Gastroesophageal sphincter (tissue), 4 donors: ENCODE data around the gene MYO1D. TPM values are rescaled to one million over a fixed set of nuclear protein-coding genes. Genes with fewer than 3 reads are reported as not detected.

Source experiments
- ATAC-seq: fragments of 150-250 bp; one replicate; pipeline ENCODE4 v1.9.1; 2016; ENCODE audit warnings: mild to moderate bottlenecking, moderate library complexity
- H3K27ac ChIP-seq, 4 donors: fragments of 200-600 bp; sonication (generic) in 3 of 4; 1 replicate in 3 of 4; 2 replicates in 1 of 4; pipeline ENCODE4 v1.5.1; 2016 to 2019
- H3K27me3 ChIP-seq: fragments of 200-600 bp; sonication (generic); one replicate; pipeline ENCODE4 v1.5.1; 2019
- H3K36me3 ChIP-seq, 2 donors: fragments of 200-600 bp; sonication (generic); one replicate each; pipeline ENCODE4 v1.5.1; 2019; ENCODE audit warnings: control low read depth in 1 of 2
- H3K4me1 ChIP-seq, 3 donors: fragments of 200-600 bp; sonication (generic); 1 replicate in 2 of 3; 2 replicates in 1 of 3; pipeline ENCODE4 v1.5.1; 2016 to 2019; ENCODE audit warnings: control low read depth in 2 of 3
- H3K4me3 ChIP-seq, 2 donors: fragments of 200-600 bp; sonication (generic); one replicate each; pipeline ENCODE4 v1.5.1; 2019; ENCODE audit warnings: mild to moderate bottlenecking in 1 of 2, moderate library complexity in 1 of 2
- H3K9me3 ChIP-seq, 3 donors: fragments of 200-600 bp; sonication (generic); one replicate each; pipeline ENCODE4 v1.5.1; 2017 to 2019; ENCODE audit warnings: control low read depth in 2 of 3
- EP300 ChIP-seq: sonication (generic); formaldehyde crosslinking; IDR thresholded peaks from one replicate; pipeline ENCODE4 v1.6.1; 2017; ENCODE audit warnings: antibody characterized with exemption, mild to moderate bottlenecking
- POLR2A ChIP-seq, 2 donors: fragments of 450-650 bp; IDR thresholded peaks; one replicate each; pipeline ENCODE4 v1.6.1; 2017; ENCODE audit warnings: antibody characterized with exemption in 2 of 2, mild to moderate bottlenecking in 2 of 2, moderate library complexity in 1 of 2
- POLR2AphosphoS5 ChIP-seq: sonication (generic); formaldehyde crosslinking; IDR thresholded peaks from one replicate; pipeline ENCODE4 v1.6.1; 2017; ENCODE audit warnings: antibody characterized with exemption
- WGBS, 2 donors: methylation state at CpG; one replicate each; pipeline ENCODE4 v1.1.5; 2018; ENCODE audit warnings: low coverage in 1 of 2; 5-methylcytosine and 5-hydroxymethylcytosine counted together
- total RNA-seq, 4 donors: library from RNA; depleted of rRNA; stranded (reverse); fragments of >200 nt; gene quantifications; one replicate each; pipeline ENCODE4 v1.1.0, GENCODE V29; 2016
- TF ChIP-seq, protein P1 (sequence below), 4 experiments: fragments of 200-600 bp in 2 of 4; fragments of 450-650 bp in 2 of 4; sonication (generic) in 1 of 4; IDR thresholded peaks; one replicate each; pipeline ENCODE4 v1.5.1; 2017 to 2019; ENCODE audit warnings: antibody characterized with exemption in 4 of 4, mild to moderate bottlenecking in 2 of 4, moderate library complexity in 2 of 4

Gene MYO1D
- total RNA-seq, 4 donors from 2014 or later = 28.2 to 63.5 (median 47.2) TPM

DNA sequence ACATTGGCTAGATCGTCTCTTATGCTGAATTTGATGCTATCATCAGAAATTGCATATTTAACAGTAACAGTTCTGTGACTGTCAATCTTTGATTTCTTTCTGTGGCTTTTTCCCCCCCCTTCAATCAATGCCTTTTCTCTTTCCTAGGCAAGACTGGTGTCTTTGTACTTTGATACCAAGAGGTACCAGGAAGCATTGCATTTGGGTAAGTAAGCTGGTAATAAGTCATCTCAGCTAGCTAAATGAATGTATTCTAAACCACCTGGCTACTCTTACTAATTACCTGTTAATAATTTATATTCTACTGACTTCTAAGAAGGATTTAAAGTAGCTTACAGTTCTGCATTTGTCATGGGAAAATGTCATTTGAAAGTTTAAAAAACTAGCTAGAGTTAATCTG lies 412.6 kb downstream of the MYO1D start:
- WGBS, 2 donors = 73 to 86% methylated on average over 1 of the region's 1 CpG
- Histone ChIP-seq H3K27ac (no peak overlapping the region), H3K36me3 (peaks cover 0 to 94% of the 10 kb centered on the region in 2 donors), H3K4me1 (no peaks in the 10 kb centered on the region), H3K4me3 (no peak overlapping the region), H3K27me3 (no peaks in the 10 kb centered on the region), H3K9me3 (no peaks in the 10 kb centered on the region)
- no peak for TF ChIP-seq EP300
- no peak for TF ChIP-seq POLR2AphosphoS5
- no peak for ATAC-seq

DNA sequence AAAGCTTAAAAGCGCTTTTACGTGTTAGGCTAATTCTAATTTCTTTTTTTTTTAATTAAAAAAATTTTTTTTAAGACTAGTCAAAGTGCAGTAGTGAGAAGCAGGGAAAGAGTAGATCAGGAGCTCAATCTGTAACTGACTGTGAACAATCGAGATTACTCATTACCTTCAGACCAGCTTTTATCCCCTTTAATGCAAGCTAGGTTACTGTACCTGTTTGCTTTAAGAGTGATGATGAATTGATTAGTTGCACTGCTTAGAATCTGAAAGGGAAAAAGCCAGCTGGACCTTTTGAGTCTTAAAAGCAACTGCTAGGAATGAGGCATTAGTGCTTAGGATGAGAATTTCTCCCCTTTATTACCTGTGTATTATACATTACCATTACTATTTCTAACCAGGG lies 413.6 kb downstream of the MYO1D start:
- Histone ChIP-seq H3K27me3 (no peaks in the 10 kb centered on the region), H3K4me3 (no peak overlapping the region), H3K36me3 (peaks cover 0 to 96% of the 10 kb centered on the region in 2 donors), H3K4me1 (peaks cover 0 to 2% (median 0%) of the 10 kb centered on the region in 3 donors), H3K9me3 (no peaks in the 10 kb centered on the region), H3K27ac (no peak overlapping the region)
- no peak for ATAC-seq
- 85 to 94% methylated on average over 3 of the region's 3 CpGs for WGBS, 2 donors
- TF ChIP-seq, protein P1, sequence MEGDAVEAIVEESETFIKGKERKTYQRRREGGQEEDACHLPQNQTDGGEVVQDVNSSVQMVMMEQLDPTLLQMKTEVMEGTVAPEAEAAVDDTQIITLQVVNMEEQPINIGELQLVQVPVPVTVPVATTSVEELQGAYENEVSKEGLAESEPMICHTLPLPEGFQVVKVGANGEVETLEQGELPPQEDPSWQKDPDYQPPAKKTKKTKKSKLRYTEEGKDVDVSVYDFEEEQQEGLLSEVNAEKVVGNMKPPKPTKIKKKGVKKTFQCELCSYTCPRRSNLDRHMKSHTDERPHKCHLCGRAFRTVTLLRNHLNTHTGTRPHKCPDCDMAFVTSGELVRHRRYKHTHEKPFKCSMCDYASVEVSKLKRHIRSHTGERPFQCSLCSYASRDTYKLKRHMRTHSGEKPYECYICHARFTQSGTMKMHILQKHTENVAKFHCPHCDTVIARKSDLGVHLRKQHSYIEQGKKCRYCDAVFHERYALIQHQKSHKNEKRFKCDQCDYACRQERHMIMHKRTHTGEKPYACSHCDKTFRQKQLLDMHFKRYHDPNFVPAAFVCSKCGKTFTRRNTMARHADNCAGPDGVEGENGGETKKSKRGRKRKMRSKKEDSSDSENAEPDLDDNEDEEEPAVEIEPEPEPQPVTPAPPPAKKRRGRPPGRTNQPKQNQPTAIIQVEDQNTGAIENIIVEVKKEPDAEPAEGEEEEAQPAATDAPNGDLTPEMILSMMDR (IDR thresholded peaks at IDR 0.05) = no peak
- TF ChIP-seq POLR2A (IDR thresholded peaks at IDR 0.05) (no peak), EP300 (no peak), POLR2AphosphoS5 (no peak)

DNA sequence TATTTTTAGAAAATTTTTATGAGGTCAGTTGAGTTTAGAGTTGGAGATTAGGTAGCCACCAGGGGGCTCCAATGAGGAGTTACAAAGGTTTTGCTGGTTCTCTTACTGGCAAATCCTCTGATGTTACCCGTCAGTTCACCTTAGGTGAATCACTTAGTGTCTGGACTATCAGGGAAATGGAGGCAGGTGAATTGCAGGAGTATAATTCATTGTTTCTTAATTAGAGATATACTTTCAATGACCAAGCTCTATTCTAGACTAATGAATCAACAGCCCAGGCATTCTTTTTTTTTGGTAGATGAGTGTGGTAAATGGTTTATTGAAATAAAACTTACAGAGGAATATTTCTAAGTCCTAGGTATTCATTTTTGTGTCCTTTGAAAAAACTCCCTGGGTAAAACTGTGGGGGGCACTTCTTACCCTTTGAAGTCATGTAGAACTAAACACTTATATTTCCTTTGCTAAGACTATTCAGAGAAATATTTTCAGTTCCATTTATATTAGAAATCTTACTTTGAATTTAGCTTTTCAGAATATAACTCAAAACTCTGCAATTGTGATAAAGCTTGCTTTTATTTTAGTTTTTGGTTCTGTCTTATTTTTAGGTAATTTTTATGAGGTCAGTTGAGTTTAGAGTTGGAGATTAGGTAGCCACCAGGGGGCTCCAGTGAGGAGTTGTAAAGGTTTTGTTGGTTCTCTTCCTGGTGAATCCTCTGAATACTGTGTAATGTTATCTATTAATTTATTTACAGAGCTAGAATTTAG lies 414.9 kb downstream of the MYO1D start:
- H3K4me3 ChIP-seq = no peak overlapping the region
- peaks cover 0 to 8% (median 0%) of the 10 kb centered on the region in 3 donors for H3K4me1 ChIP-seq
- WGBS, 2 donors = 27 to 88% methylated on average over 1 of the region's 1 CpG
- H3K27me3 ChIP-seq = no peaks in the 10 kb centered on the region
- no peak for ATAC-seq
- H3K36me3 ChIP-seq = peaks cover 0 to 97% of the 10 kb centered on the region in 2 donors
- no peak overlapping the region for H3K27ac ChIP-seq
- no peak for TF ChIP-seq POLR2AphosphoS5
- TF ChIP-seq EP300 = no peak
- TF ChIP-seq, protein P1 (IDR thresholded peaks at IDR 0.05) = peak; percentile 27 to 44 (median 31)
- no peak for TF ChIP-seq POLR2A (IDR thresholded peaks at IDR 0.05)
- H3K9me3 ChIP-seq = no peaks in the 10 kb centered on the region

DNA sequence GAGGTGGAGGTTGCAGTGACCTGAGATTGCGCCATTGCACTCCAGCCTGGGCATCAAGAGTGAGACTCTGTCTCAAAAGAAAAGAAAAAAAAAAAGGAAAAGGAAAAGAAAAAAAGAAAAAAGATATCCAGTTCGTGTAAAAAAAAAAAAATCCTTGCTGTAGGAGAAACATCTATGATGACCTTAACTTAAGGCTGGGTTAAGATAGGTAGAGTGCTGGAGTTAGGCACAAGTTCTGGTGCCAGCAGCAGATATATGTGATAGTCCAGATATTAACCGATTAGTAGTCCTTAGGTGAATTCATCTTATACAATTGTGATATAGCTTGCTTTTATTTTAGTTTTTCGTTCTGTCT lies 415.4 kb downstream of the MYO1D start:
- Histone ChIP-seq H3K27ac (no peak overlapping the region), H3K4me3 (no peak overlapping the region), H3K27me3 (no peaks in the 10 kb centered on the region), H3K4me1 (peaks cover 0 to 8% (median 0%) of the 10 kb centered on the region in 3 donors), H3K9me3 (no peaks in the 10 kb centered on the region), H3K36me3 (peaks cover 0 to 97% of the 10 kb centered on the region in 2 donors)
- 41 to 68% methylated on average over 3 to 4 of the region's 4 CpGs for WGBS, 2 donors
- no peak for ATAC-seq
- TF ChIP-seq POLR2AphosphoS5 = no peak

DNA sequence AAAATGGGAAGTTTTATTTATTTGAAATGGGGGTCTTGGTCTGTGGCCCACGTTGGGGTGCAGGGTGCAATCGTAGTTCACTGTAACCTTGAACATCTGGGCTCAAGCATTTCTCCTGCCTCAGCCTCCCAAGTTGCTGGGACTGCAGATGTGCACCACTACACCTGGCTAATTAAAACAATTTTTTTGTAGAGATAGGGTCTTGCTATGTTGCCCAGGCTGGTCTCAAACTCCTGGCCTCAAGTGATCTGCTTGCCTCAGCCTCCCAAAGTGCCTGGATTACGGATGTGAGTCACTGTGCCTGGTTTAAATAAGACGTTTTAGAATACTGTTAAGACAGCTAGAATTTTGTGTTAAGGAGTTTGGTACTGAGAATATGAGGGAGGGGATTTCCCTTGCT lies 416.9 kb downstream of the MYO1D start:
- no peak for ATAC-seq
- Histone ChIP-seq H3K4me1 (peaks cover 0 to 8% (median 0%) of the 10 kb centered on the region in 3 donors), H3K4me3 (no peak overlapping the region), H3K27me3 (no peaks in the 10 kb centered on the region), H3K9me3 (no peaks in the 10 kb centered on the region), H3K36me3 (peaks cover 0 to 97% of the 10 kb centered on the region in 2 donors), H3K27ac (no peak overlapping the region)
- 87 to 91% methylated on average over 3 of the region's 4 CpGs for WGBS, 2 donors
- no peak for TF ChIP-seq POLR2AphosphoS5
- no peak for TF ChIP-seq POLR2A (IDR thresholded peaks at IDR 0.05)
- TF ChIP-seq EP300 = no peak
- TF ChIP-seq, protein P1 (IDR thresholded peaks at IDR 0.05) = no peak

DNA sequence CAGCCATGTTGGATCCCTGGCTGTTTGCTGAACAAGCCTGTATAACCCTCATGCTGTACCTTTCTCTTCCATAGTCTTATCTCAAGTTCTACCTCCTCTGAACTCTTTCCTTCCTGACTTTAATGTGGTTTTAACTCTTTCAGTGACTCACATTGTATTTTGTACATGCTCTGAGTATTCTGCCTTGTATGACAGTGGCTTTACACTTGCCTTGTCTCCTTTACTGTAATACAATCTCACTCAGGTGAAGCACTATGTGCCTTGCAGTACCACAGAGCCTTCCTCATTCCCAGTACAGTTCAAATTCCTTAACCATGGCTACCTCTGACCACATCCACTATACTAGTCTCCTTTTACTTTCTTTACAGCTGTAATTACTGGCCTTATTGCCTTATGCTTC lies 418.6 kb downstream of the MYO1D start:
- ATAC-seq = no peak
- H3K4me3 ChIP-seq = no peak overlapping the region
- no peaks in the 10 kb centered on the region for H3K9me3 ChIP-seq
- H3K27ac ChIP-seq = no peak overlapping the region
- peaks cover 0 to 97% of the 10 kb centered on the region in 2 donors for H3K36me3 ChIP-seq
- H3K4me1 ChIP-seq = peaks cover 0 to 8% (median 0%) of the 10 kb centered on the region in 3 donors
- H3K27me3 ChIP-seq = no peaks in the 10 kb centered on the region
- TF ChIP-seq, protein P1 (IDR thresholded peaks at IDR 0.05) = no peak
- TF ChIP-seq EP300 = no peak
- no peak for TF ChIP-seq POLR2AphosphoS5
- no peak for TF ChIP-seq POLR2A (IDR thresholded peaks at IDR 0.05)
